ENCODE results near the gene STOML1. TPM values are rescaled to one million over a fixed set of nuclear protein-coding genes. Genes with fewer than 3 reads are reported as not detected.

Gene STOML1
- total RNA-seq, 1 experiment from 2014 or later: 10.1 TPM

DNA sequence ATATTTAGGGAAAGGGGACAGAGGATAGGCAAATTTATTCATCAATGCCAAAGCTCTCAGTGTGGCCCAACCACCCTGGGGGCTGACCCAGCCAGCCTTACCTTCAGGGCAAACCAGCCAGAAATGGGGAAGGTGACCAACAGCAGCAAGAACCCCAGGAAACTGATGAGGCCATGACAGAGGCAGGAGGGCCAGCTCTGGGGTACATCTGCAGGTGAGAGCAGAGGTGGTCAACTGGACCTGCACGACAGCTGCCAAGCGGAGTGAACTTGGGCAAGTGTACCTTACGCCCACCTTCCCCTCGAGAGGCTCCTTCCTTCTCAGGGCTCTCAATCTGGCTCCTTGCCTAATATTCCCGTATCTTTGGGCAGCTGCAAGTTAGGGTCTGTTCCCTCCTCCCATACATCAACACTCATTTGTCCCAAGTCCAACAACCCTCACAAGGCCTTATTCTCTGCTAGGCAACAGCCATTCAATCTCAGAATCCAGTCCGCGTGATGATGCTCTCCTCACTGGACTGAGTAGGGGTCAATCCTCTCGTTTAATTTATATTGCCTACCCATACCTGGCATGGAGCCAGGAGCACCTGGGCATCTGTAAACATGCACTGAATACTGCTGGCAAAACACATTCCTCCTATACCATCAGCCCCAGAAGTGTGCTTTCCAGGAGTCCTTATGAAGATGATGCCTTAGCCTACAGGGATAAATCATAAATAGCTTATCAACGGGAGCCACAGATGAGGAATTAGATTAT is 1.7 kb downstream of the STOML1 start:
- H3K9ac ChIP-seq (ENCODE audit: low read length): no peak overlapping the region
- no peaks in the 10 kb centered on the region for H3F3A ChIP-seq (ENCODE audit: low read length, unreplicated experiment)
- intact Hi-C loops (cut with micrococcal nuclease): loop anchor here (5.0 kb wide), 1 partner anchor 57 kb away; no protein-coding TSS in a partner anchor
- H3K9me3 ChIP-seq (ENCODE audit: low read length): no peaks in the 10 kb centered on the region
- H3K4me1 ChIP-seq (ENCODE audit: insufficient read depth, low read length): peaks cover 48% of the 10 kb centered on the region
- no peak overlapping the region for H2AFZ ChIP-seq (ENCODE audit: low read length)
- H3K9me2 ChIP-seq (replicated peaks; ENCODE audit: low read length): no peaks in the 10 kb centered on the region
- DNase-seq (no peak), ATAC-seq (no peak)
- CTCF ChIA-PET: no interaction called here
- BruUV-seq (replicated peaks): no TSS peak
- POLR2A ChIA-PET (ENCODE audit: unreplicated experiment): no interaction called here
- H3K4me2 ChIP-seq (ENCODE audit: low read length): 0 out of 2 replicates have a peak overlapping the region, but pooled peaks have one; percentile 98
- no peak overlapping the region for H3K4me3 ChIP-seq (ENCODE audit: low read length)
- no peak for TF ChIP-seq EZH2 (IDR thresholded peaks at IDR 0.05; ENCODE audit: low read length, unreplicated experiment)
- TF ChIP-seq, protein P1, sequence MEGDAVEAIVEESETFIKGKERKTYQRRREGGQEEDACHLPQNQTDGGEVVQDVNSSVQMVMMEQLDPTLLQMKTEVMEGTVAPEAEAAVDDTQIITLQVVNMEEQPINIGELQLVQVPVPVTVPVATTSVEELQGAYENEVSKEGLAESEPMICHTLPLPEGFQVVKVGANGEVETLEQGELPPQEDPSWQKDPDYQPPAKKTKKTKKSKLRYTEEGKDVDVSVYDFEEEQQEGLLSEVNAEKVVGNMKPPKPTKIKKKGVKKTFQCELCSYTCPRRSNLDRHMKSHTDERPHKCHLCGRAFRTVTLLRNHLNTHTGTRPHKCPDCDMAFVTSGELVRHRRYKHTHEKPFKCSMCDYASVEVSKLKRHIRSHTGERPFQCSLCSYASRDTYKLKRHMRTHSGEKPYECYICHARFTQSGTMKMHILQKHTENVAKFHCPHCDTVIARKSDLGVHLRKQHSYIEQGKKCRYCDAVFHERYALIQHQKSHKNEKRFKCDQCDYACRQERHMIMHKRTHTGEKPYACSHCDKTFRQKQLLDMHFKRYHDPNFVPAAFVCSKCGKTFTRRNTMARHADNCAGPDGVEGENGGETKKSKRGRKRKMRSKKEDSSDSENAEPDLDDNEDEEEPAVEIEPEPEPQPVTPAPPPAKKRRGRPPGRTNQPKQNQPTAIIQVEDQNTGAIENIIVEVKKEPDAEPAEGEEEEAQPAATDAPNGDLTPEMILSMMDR (conservative IDR thresholded peaks at IDR 0.05; ENCODE audit: low read depth, low read length): no peak
- no peak for TF ChIP-seq EZH2phosphoT487 (IDR thresholded peaks at IDR 0.05; ENCODE audit: borderline replicate concordance, low read length)
- H4K20me1 ChIP-seq (ENCODE audit: low read length): no peaks in the 10 kb centered on the region
- no peaks in the 10 kb centered on the region for H3K36me3 ChIP-seq (ENCODE audit: low read depth, low read length)
- no peak overlapping the region for H3K27ac ChIP-seq (ENCODE audit: low read length)
- H3K79me2 ChIP-seq (ENCODE audit: low read length): peaks cover 9% of the 10 kb centered on the region
- H3K27me3 ChIP-seq (ENCODE audit: low read length): no peaks in the 10 kb centered on the region

DNA sequence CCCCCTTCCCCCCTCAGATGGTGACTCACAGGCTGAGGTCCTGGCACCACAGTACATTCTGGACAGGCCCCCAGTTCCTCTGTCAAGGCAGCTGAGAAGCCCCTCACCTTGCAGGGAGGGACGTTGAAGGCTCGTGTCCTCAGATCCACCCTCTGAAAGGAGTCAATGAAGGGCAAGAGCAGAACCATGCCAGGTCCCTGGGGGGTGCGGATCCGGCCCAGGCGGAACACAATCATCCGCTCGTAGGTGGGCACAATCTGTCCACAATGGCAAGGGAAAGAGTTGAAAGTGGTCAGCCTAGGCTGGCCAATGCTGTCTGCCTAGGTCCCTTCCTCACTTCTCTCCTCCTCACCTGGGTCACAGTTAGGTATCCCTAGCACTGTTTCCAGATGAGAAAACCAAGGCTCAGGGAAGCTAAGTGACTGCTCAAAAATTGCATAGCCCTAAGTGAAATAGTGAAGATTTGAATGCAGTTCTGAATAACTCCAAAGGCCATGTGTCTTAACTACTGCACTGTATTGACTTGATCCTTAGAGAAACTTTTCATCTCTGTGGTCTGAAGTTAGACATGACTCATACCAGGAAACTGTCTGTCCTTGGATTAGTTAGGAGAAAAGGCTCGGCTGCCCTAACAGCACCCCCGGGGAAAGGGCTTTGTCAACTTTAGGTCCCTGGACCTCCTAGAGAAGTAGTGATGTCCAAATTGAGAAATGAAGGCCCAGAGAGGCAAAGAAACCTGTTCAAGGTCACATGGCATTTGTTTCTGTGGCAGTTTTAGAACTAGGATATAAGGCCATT is 2.9 kb downstream of the STOML1 start:
- ATAC-seq: peak; percentile 63
- Histone ChIP-seq H3K4me2 (ENCODE audit: low read length) (peak overlapping the region; percentile 38), H3K27me3 (ENCODE audit: low read length) (no peaks in the 10 kb centered on the region), H3F3A (ENCODE audit: low read length, unreplicated experiment) (no peaks in the 10 kb centered on the region), H3K9me3 (ENCODE audit: low read length) (no peaks in the 10 kb centered on the region), H3K9ac (ENCODE audit: low read length) (no peak overlapping the region), H3K27ac (ENCODE audit: low read length) (peak overlapping the region; percentile 49), H4K20me1 (ENCODE audit: low read length) (no peaks in the 10 kb centered on the region), H2AFZ (ENCODE audit: low read length) (no peak overlapping the region), H3K36me3 (ENCODE audit: low read depth, low read length) (no peaks in the 10 kb centered on the region), H3K79me2 (ENCODE audit: low read length) (no peaks in the 10 kb centered on the region), H3K9me2 (replicated peaks; ENCODE audit: low read length) (no peaks in the 10 kb centered on the region), H3K4me3 (ENCODE audit: low read length) (no peak overlapping the region), H3K4me1 (ENCODE audit: insufficient read depth, low read length) (peaks cover 51% of the 10 kb centered on the region)
- ChIA-PET CTCF (no interaction called here), POLR2A (ENCODE audit: unreplicated experiment) (no interaction called here)
- intact Hi-C loops (cut with micrococcal nuclease): loop anchor here (1.0 kb wide), 1 partner anchor 16 kb away; no protein-coding TSS in a partner anchor
- no TSS peak for BruUV-seq (replicated peaks)
- TF ChIP-seq EZH2 (IDR thresholded peaks at IDR 0.05; ENCODE audit: low read length, unreplicated experiment) (no peak), EZH2phosphoT487 (IDR thresholded peaks at IDR 0.05; ENCODE audit: borderline replicate concordance, low read length) (no peak)
- TF ChIP-seq, protein P1 (conservative IDR thresholded peaks at IDR 0.05; ENCODE audit: low read depth, low read length): no peak
- peak; percentile 72 for DNase-seq

Measured in PC-3 (cell line).